ENCODE results near the gene ACSS3.

Gene ACSS3

DNA sequence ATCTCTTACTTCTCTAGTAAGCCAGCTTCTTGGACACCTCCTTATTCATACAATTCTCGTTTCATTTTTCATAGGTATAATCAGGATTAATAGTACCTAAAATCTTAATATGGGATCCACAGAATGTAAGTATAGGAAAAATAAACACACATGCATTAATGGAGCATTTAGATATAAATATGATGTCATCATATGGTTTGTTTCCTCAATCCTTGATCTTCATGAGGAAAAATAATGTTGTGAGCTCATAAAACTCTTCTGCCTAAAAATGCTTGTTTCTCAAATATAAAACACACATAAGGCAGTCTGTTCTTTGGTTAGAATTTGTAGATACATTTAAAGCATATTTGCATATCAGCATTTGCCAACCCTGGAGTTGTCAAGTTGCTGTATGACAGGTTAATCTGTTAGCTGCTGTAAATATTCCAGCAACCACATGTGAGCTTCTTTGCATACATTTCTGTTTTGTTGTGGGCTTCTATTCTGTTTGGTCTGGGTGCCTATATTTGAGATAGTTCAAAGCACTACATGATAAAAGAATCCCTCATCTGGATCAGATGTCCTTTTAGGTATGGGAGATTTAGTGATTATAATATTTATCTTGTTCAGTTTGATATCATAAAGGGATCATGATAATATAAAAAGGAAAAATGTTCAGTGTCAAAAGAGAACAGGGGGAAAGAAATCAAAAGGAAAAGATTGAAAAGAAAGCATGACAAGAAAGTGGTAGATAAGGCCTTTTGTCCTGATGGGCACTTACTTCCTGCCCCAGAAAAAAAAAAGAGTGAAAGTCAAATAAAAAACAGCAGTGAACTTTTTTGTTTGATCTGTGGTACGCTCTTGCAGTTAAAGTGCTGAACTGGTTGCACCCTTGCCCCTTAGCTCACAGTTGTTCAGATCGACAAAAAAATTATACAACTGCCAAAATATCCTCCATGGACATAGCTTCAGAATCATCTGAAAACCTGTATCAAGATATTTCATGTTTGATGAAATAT lies 68.6 kb downstream of the ACSS3 start:
- no peaks in the 10 kb centered on the region for H3K9me3 ChIP-seq (ENCODE audit: insufficient read depth, low read length)
- no peaks in the 10 kb centered on the region for H3K9me2 ChIP-seq (replicated peaks; ENCODE audit: insufficient read depth, low read length)
- no peaks in the 10 kb centered on the region for H3K27me3 ChIP-seq (ENCODE audit: low read length)
- no peak overlapping the region for H3K27ac ChIP-seq (ENCODE audit: low read depth, low read length)
- H4K20me1 ChIP-seq (ENCODE audit: low read depth, low read length): no peaks in the 10 kb centered on the region
- H3F3A ChIP-seq (ENCODE audit: insufficient read depth): no peaks in the 10 kb centered on the region
- H2AFZ ChIP-seq (ENCODE audit: low read depth, low read length, severe bottlenecking): no peak overlapping the region
- no peak for TF ChIP-seq EZH2phosphoT487 (conservative IDR thresholded peaks at IDR 0.05; ENCODE audit: low read length)
- TF ChIP-seq, protein P1, sequence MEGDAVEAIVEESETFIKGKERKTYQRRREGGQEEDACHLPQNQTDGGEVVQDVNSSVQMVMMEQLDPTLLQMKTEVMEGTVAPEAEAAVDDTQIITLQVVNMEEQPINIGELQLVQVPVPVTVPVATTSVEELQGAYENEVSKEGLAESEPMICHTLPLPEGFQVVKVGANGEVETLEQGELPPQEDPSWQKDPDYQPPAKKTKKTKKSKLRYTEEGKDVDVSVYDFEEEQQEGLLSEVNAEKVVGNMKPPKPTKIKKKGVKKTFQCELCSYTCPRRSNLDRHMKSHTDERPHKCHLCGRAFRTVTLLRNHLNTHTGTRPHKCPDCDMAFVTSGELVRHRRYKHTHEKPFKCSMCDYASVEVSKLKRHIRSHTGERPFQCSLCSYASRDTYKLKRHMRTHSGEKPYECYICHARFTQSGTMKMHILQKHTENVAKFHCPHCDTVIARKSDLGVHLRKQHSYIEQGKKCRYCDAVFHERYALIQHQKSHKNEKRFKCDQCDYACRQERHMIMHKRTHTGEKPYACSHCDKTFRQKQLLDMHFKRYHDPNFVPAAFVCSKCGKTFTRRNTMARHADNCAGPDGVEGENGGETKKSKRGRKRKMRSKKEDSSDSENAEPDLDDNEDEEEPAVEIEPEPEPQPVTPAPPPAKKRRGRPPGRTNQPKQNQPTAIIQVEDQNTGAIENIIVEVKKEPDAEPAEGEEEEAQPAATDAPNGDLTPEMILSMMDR (IDR thresholded peaks at IDR 0.05; ENCODE audit: insufficient read depth, low read length, poor library complexity, severe bottlenecking): no peak
- H3K4me2 ChIP-seq (ENCODE audit: low read depth, low read length, poor library complexity, severe bottlenecking): no peak overlapping the region
- no peaks in the 10 kb centered on the region for H3K36me3 ChIP-seq (ENCODE audit: low read length)
- H3K79me2 ChIP-seq (ENCODE audit: insufficient read depth, low read length): no peaks in the 10 kb centered on the region
- H3K9ac ChIP-seq (ENCODE audit: low read length): no peak overlapping the region
- no peak overlapping the region for H3K4me3 ChIP-seq (ENCODE audit: insufficient read depth, low read length, poor library complexity, severe bottlenecking)

GRCh38 chr12:81147292-81147919 lies 69.5 kb downstream of the ACSS3 start:
- no peak for TF ChIP-seq EZH2phosphoT487 (conservative IDR thresholded peaks at IDR 0.05; ENCODE audit: low read length)
- TF ChIP-seq, protein P1 (IDR thresholded peaks at IDR 0.05; ENCODE audit: insufficient read depth, low read length, poor library complexity, severe bottlenecking): no peak
- Histone ChIP-seq H3F3A (ENCODE audit: insufficient read depth) (no peaks in the 10 kb centered on the region), H3K9me2 (replicated peaks; ENCODE audit: insufficient read depth, low read length) (no peaks in the 10 kb centered on the region), H2AFZ (ENCODE audit: low read depth, low read length, severe bottlenecking) (no peak overlapping the region), H3K36me3 (ENCODE audit: low read length) (no peaks in the 10 kb centered on the region), H3K9me3 (ENCODE audit: insufficient read depth, low read length) (no peaks in the 10 kb centered on the region), H3K27ac (ENCODE audit: low read depth, low read length) (no peak overlapping the region), H3K9ac (ENCODE audit: low read length) (no peak overlapping the region), H3K79me2 (ENCODE audit: insufficient read depth, low read length) (no peaks in the 10 kb centered on the region), H4K20me1 (ENCODE audit: low read depth, low read length) (no peaks in the 10 kb centered on the region), H3K4me2 (ENCODE audit: low read depth, low read length, poor library complexity, severe bottlenecking) (no peak overlapping the region), H3K4me3 (ENCODE audit: insufficient read depth, low read length, poor library complexity, severe bottlenecking) (no peak overlapping the region), H3K27me3 (ENCODE audit: low read length) (no peaks in the 10 kb centered on the region)

DNA sequence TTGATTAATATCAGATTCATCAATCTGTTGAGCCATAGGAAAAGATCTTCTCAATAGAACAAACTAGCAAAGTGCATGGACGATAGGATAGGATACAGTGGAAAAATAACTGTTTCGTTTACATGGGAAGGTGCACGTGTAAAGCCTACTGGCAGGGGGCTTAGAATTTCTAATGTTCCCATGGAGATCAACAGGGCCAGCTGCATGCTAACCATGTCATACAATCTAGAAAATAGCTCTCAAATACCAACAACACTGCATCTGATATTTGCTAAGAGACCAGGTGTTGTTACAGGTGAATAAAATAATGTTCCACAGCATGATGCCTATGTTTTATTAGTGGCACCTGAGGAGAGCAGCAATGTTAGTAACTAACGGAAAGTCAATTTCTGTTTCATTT lies 72.5 kb downstream of the ACSS3 start:
- Histone ChIP-seq H3F3A (ENCODE audit: insufficient read depth) (no peaks in the 10 kb centered on the region), H4K20me1 (ENCODE audit: low read depth, low read length) (no peaks in the 10 kb centered on the region), H3K79me2 (ENCODE audit: insufficient read depth, low read length) (no peaks in the 10 kb centered on the region), H3K9me2 (replicated peaks; ENCODE audit: insufficient read depth, low read length) (no peaks in the 10 kb centered on the region), H3K36me3 (ENCODE audit: low read length) (no peaks in the 10 kb centered on the region), H3K27me3 (ENCODE audit: low read length) (no peaks in the 10 kb centered on the region), H3K9ac (ENCODE audit: low read length) (no peak overlapping the region), H2AFZ (ENCODE audit: low read depth, low read length, severe bottlenecking) (no peak overlapping the region), H3K27ac (ENCODE audit: low read depth, low read length) (no peak overlapping the region), H3K4me2 (ENCODE audit: low read depth, low read length, poor library complexity, severe bottlenecking) (no peak overlapping the region), H3K9me3 (ENCODE audit: insufficient read depth, low read length) (no peaks in the 10 kb centered on the region), H3K4me3 (ENCODE audit: insufficient read depth, low read length, poor library complexity, severe bottlenecking) (no peak overlapping the region)
- TF ChIP-seq, protein P1 (IDR thresholded peaks at IDR 0.05; ENCODE audit: insufficient read depth, low read length, poor library complexity, severe bottlenecking): no peak
- TF ChIP-seq EZH2phosphoT487 (conservative IDR thresholded peaks at IDR 0.05; ENCODE audit: low read length): no peak

Measured in SU-DHL-6 (cell line).